Activated naive CD4-positive, alpha-beta T cell treated with anti-CD3 and anti-CD28 coated beads, Interleukin-2, amount 50 U/mL, for 72 hours (primary cell): ENCODE results near the gene PSORS1C2. TPM values are rescaled to one million over a fixed set of nuclear protein-coding genes. Genes with fewer than 3 reads are reported as not detected.

Experiments used
- ATAC-seq, 2 donors: fragments of 150-1000 bp; cut with Tn5 transposase; 2 replicates each; pipeline ENCODE4 v1.10.0; 2021; ENCODE audit warnings: mild to moderate bottlenecking in 2 of 2, moderate library complexity in 2 of 2
- DNase-seq, 2 donors: peaks; one replicate each; pipeline ENCODE4 v3.0.0; 2021 to 2022; ENCODE audit warnings: low spot score in 2 of 2
- H3K27ac Mint-ChIP-seq, 2 donors: one replicate each; pipeline ENCODE4 v1.8.0; 2022; ENCODE audit warnings: mild to moderate bottlenecking in 2 of 2, mixed read lengths in 2 of 2
- H3K36me3 Mint-ChIP-seq, 2 donors: one replicate each; pipeline ENCODE4 v1.8.0; 2022; ENCODE audit warnings: mixed read lengths in 2 of 2
- H3K9me3 Mint-ChIP-seq, 2 donors: one replicate each; pipeline ENCODE4 v1.8.0; 2022; ENCODE audit warnings: mixed read lengths in 2 of 2
- total RNA-seq, 2 donors: library from RNA; stranded (reverse); gene quantifications; one replicate each; pipeline ENCODE4 v1.2.3, GENCODE V29; 2022

PSORS1C2 gene
- total RNA-seq, 2 donors from 2014 or later: not detected

DNA sequence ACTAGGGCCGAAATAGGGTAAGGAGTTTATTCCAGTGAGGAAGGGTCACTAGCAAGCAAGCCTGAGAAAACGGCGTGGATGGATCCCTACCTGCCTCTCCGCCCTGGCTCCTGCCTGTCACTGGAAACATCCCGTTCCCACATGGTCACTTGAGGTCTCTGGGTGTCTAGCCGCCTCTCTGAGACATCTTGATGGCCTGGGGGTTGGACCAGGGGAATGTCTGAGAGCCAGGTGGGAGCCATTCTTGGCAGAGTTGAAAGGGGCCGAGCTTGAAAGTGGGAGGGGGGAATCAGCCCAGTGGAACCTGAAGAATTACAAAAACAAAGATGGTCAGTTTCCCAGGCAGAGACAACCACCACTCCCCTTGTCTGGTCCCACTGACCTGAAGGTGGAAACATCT is 17.8 kb upstream of the PSORS1C2 start:
- ATAC-seq (no peak), DNase-seq (no peak)
- H3K36me3 Mint-ChIP-seq: peaks cover 25 to 36% of the 10 kb centered on the region in 2 donors
- H3K27ac Mint-ChIP-seq: peak overlapping the region in 1 of 2 donors; percentile 89
- H3K9me3 Mint-ChIP-seq: no peaks in the 10 kb centered on the region

DNA sequence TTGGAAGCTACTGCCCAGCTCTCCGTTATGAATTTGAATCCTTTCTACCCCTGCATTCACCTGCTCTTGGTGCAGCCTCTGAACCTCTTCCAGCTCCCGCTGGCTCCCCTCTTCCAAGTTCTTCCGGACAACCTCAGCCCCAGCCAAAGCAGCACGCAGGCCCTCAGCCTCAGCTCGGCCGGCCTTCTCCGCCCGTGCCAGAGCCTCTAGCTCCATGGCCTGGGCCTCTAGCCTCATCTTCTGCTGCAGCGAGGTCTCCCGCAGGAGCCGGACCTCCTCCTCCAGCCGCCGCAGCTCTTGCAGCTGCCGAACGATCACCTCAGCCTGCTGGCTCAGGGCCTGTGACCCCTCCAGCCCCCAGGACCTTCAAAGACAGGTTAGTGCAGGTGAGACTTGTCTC is 15.6 kb upstream of the PSORS1C2 start:
- Mint-ChIP-seq H3K27ac (no peak overlapping the region), H3K9me3 (no peaks in the 10 kb centered on the region), H3K36me3 (peaks cover 12 to 22% of the 10 kb centered on the region in 2 donors)
- DNase-seq (no peak), ATAC-seq (no peak)

- Mint-ChIP-seq H3K9me3 (no peaks in the 10 kb centered on the region), H3K36me3 (peaks cover 0 to 7% of the 10 kb centered on the region in 2 donors)
- no peak for DNase-seq
Observed at GRCh38 chr6:31152781-31153180, 13.9 kb upstream of the PSORS1C2 start.

DNA sequence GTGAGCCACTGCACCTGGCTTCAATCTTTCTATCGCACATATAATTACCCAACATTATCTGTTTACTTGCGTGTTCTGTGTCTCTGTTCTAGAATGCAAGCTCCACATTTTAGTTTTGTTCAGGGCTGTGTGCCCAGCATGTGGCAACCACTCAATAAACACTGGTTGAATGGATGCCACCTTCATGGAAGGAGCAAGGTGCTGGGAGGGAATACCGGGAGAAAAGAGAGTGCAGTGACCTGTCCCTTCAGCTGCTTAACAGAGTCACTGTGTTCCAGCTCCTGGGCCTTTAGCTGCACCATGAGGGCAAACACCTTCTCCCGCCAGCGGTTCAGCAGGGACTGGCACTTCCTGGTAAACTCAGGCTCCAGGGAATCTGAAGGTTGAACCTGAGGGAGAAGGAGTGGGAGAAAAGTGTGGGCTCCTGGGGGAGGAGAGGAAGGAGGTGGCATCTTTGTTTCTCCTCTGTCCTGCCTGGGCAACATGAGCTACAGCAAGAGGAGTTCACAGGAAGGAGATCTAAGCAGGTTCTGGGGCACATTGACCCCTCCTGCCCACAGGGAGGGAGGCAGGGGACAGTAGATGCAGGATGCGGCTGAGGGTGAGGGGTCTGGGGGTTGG is 11.1 kb upstream of the PSORS1C2 start:
- ATAC-seq: no peak
- H3K9me3 Mint-ChIP-seq: no peaks in the 10 kb centered on the region
- H3K36me3 Mint-ChIP-seq: no peaks in the 10 kb centered on the region
- peak overlapping the region in 1 of 2 donors; percentile 50 for H3K27ac Mint-ChIP-seq
- no peak for DNase-seq

More at GRCh38 chr6:31152781-31153180, 13.9 kb upstream of the PSORS1C2 start:
- H3K27ac Mint-ChIP-seq: peak overlapping the region in 1 of 2 donors; percentile 63
- no peak for ATAC-seq

DNA sequence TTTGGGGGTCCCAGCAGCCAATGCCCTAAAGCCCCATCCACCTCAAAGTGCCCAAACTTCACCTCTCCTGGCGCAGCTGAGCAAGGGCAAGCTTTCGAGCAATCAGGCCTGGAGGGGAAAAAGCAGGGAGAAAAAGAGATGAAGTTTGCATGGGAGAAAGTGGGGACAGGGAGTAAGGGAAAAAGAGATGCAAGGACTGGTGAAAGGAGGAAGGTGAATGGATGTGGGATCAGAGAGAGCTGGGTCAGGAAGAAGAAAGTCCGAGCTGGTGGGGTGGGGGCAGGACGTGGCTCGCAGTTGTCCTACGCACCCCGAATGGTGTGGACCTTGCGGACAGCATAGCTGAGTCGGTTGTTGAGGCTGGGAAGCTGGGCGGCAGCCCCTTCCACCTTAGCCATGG is 6.5 kb upstream of the PSORS1C2 start:
- Mint-ChIP-seq H3K36me3 (no peaks in the 10 kb centered on the region), H3K27ac (no peak overlapping the region), H3K9me3 (no peaks in the 10 kb centered on the region)
- ATAC-seq (no peak), DNase-seq (no peak)

GRCh38 chr6:31144970-31145340 is 6.1 kb upstream of the PSORS1C2 start:
- Mint-ChIP-seq H3K36me3 (no peaks in the 10 kb centered on the region), H3K27ac (no peak overlapping the region), H3K9me3 (no peaks in the 10 kb centered on the region)
- DNase-seq: no peak
- no peak for ATAC-seq

DNA sequence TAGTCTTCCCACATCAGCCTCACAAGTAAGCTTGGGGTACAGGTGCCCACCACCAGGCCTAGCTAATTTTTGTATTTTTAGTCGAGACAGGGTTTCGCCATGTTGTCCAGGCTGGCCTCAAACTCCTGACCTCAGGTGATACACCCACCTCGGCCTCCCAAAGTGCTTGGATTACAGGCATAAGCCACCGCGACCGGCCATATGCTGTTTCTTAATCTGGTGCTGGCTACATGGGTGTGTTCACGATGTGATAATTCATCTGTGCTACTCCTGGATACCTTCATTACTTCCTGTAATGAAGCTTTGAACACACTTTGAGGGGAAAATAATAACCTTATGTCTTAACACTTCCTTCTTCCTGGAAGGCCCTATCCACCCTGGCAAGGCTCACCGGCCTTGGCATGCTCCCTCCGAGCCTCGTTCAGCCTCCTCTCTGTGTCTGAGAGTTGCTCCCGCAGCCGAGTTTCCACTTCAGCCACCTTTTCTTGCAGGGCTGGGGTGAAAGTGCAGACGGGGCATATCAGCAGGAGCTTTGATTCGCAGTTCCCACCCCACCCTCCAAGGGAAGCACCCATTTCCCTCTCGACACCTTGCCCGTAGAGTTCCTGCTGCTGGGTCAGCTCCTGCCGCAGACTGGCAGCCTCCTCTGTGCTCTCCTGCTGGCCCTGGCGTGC is 5.6 kb upstream of the PSORS1C2 start:
- Mint-ChIP-seq H3K36me3 (no peaks in the 10 kb centered on the region), H3K9me3 (no peaks in the 10 kb centered on the region), H3K27ac (no peak overlapping the region)
- ATAC-seq (no peak), DNase-seq (no peak)

- DNase-seq (no peak), ATAC-seq (no peak)
- Mint-ChIP-seq H3K9me3 (no peaks in the 10 kb centered on the region), H3K27ac (peak overlapping the region in 1 of 2 donors; percentile 13), H3K36me3 (no peaks in the 10 kb centered on the region)
Observed at GRCh38 chr6:31143148-31143547, 4.3 kb upstream of the PSORS1C2 start.

DNA sequence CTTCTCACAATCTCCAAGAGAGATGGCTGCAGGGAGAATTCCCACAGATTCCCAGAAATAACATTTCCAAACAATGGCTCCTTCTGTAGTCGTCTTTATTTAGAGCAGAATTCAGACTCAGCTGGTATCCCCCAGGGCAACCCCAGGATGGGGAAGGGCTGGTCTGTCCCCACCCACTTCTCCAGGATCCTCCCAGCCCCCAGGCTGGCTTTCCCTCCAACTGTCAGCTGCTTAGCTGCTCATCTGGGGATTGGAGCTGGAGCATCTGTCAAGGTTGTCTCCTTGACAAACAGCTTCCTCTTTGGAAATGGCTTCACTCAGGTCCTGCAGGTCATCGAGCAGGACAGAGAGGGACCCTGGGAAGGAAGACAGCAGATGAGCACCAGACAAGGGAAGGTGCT is 3.5 kb upstream of the PSORS1C2 start:
- no peaks in the 10 kb centered on the region for H3K9me3 Mint-ChIP-seq
- ATAC-seq (no peak), DNase-seq (no peak)
- peak overlapping the region in 1 of 2 donors; percentile 39 for H3K27ac Mint-ChIP-seq
- H3K36me3 Mint-ChIP-seq: no peaks in the 10 kb centered on the region

DNA sequence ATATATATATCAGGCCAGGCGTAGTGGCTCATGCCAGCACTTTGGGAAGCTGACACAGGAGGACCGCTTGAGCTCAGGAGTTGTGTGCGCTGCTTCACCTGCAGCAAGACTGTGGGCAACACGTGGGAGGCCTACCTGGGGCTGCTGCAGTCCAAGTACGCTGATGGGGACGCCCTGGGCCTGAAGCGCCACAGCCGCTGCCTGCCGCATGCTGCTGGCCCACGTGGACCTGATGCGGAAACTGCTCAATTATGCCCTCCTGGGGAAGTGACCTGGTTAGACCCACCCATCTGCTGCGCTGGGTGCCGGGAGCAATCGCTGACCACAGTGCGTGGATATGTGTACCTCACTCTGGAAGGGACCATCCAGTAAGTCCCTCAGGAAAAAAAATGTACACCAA is 1.8 kb upstream of the PSORS1C2 start:
- no peak overlapping the region for H3K27ac Mint-ChIP-seq
- ATAC-seq: no peak
- DNase-seq: no peak
- H3K36me3 Mint-ChIP-seq: no peaks in the 10 kb centered on the region
- H3K9me3 Mint-ChIP-seq: no peaks in the 10 kb centered on the region

DNA sequence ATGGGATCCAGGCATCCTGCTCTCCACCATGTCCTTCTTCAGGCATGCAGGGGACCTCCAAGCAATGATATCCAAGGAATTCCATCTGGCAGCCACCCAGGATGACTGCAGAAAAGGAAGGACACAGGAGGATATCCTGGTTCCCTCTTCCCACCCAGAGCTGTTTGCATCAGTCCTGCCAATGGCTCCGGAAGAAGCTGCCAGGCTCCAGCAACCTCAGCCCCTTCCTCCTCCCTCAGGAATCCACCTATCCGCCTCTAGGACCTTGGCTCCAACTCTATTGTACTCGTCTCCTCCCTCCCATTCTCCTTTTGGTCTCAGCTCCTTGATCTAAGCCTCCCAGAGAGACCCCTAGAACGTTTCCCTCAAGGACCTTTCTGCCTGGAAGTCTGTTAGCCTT is 733 bp upstream of the PSORS1C2 start:
- no peak for DNase-seq
- Mint-ChIP-seq H3K9me3 (no peaks in the 10 kb centered on the region), H3K36me3 (no peaks in the 10 kb centered on the region), H3K27ac (no peak overlapping the region)
- no peak for ATAC-seq

- ATAC-seq (no peak), DNase-seq (no peak)
- no peaks in the 10 kb centered on the region for H3K36me3 Mint-ChIP-seq
- no peak overlapping the region for H3K27ac Mint-ChIP-seq
- H3K9me3 Mint-ChIP-seq: no peaks in the 10 kb centered on the region
Observed at GRCh38 chr6:31135710-31136109, 3.2 kb downstream of the PSORS1C2 start.

- Mint-ChIP-seq H3K9me3 (no peaks in the 10 kb centered on the region), H3K36me3 (no peaks in the 10 kb centered on the region), H3K27ac (no peak overlapping the region)
- DNase-seq: no peak
- ATAC-seq: no peak
Observed at GRCh38 chr6:31132806-31133205, 6.1 kb downstream of the PSORS1C2 start.

- H3K9me3 Mint-ChIP-seq: no peaks in the 10 kb centered on the region
- H3K36me3 Mint-ChIP-seq: no peaks in the 10 kb centered on the region
- DNase-seq (no peak), ATAC-seq (no peak)
- H3K27ac Mint-ChIP-seq: no peak overlapping the region
Observed at GRCh38 chr6:31131595-31131994, 7.3 kb downstream of the PSORS1C2 start.

DNA sequence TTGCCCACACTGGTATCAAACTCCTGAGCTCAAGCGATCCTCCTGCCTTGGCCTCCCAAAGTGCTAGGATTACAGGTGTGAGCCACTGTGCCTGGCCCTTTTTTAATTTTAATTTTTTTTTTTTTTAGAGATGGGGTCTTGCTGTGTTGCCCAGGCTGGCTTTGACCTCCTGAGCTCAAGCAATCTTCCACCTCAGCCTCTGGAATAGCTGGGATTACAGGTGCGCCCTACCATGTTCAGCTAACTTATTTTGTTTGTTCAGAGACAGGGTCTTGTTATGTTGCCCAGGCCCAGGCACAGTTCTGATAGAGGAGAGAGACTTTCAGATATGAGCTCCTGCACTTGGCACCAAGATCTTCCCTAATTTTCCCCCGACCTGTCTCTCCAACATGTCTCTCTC is 8.1 kb downstream of the PSORS1C2 start:
- H3K9me3 Mint-ChIP-seq: no peaks in the 10 kb centered on the region
- DNase-seq: no peak
- no peak for ATAC-seq
- H3K36me3 Mint-ChIP-seq: no peaks in the 10 kb centered on the region
- H3K27ac Mint-ChIP-seq: no peak overlapping the region

GRCh38 chr6:31129130-31129529 is 9.7 kb downstream of the PSORS1C2 start:
- no peaks in the 10 kb centered on the region for H3K9me3 Mint-ChIP-seq
- ATAC-seq (no peak), DNase-seq (no peak)
- no peaks in the 10 kb centered on the region for H3K36me3 Mint-ChIP-seq
- H3K27ac Mint-ChIP-seq: no peak overlapping the region

DNA sequence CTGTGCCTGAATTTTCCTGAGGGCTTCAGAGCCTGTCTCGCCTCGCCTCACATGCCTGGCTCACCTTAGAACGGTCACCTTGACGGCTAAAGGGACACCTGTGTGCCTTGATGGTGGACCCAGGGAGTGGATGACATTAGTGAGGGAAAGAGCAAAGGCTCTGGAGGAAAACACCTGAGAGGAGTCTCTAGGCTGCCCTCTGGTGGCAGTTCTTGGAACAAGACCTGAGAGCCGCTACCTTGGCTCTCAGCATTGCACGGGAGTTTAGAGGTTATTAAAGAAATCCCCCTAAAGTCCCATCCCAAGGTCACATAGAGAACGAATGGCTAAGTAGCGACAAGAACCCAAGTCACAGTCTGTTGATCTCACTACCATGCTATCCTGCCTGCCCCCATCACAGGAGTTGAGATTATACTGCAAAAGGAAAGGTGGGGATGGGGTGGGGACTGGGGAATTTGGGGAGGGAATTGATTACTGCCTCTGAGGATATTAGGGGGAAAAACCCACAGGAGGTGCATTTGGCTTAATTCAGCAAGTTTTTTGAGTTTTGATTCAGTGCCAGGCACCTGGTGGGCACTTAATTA is 10.7 kb downstream of the PSORS1C2 start:
- no peak overlapping the region for H3K27ac Mint-ChIP-seq
- no peaks in the 10 kb centered on the region for H3K9me3 Mint-ChIP-seq
- DNase-seq (peak; percentile 67 to 82), ATAC-seq (peak; percentile 73)
- no peaks in the 10 kb centered on the region for H3K36me3 Mint-ChIP-seq
